Ishikawa (cell line): Measurements from ENCODE around the gene ZBTB7C.

Source experiments
- CEBPB ChIP-seq: IDR thresholded peaks from 2 replicates; pipeline ENCODE4 v1.6.1; 2012
- CREB1 ChIP-seq: IDR thresholded peaks from 2 replicates; pipeline ENCODE4 v1.6.1; 2012; ENCODE audit warnings: low read depth
- EGR1 ChIP-seq: IDR thresholded peaks from 2 replicates; pipeline ENCODE4 v1.6.1; 2012
- EP300 ChIP-seq: IDR thresholded peaks from 2 replicates; pipeline ENCODE4 v1.6.1; 2012; ENCODE audit warnings: borderline replicate concordance
- FOXM1 ChIP-seq: IDR thresholded peaks from 2 replicates; pipeline ENCODE4 v1.6.1; 2012; ENCODE audit warnings: low read depth, borderline replicate concordance
- MAX ChIP-seq: IDR thresholded peaks from 2 replicates; pipeline ENCODE4 v1.6.1; 2012
- NFIC ChIP-seq: IDR thresholded peaks from 2 replicates; pipeline ENCODE4 v1.6.1; 2012
- RAD21 ChIP-seq: IDR thresholded peaks from 2 replicates; pipeline ENCODE4 v1.6.1; 2012; ENCODE audit warnings: low read depth
- REST ChIP-seq: IDR thresholded peaks from 2 replicates; pipeline ENCODE4 v1.6.1; 2012; ENCODE audit warnings: low read depth, mild to moderate bottlenecking
- TAF1 ChIP-seq: IDR thresholded peaks from 2 replicates; pipeline ENCODE4 v1.6.1; 2012; ENCODE audit warnings: low read depth, mild to moderate bottlenecking
- TCF12 ChIP-seq: IDR thresholded peaks from 2 replicates; pipeline ENCODE4 v1.6.1; 2012; ENCODE audit warnings: low read depth
- TEAD4 ChIP-seq: IDR thresholded peaks from 2 replicates; pipeline ENCODE4 v1.6.1; 2012
- USF1 ChIP-seq: IDR thresholded peaks from 2 replicates; pipeline ENCODE4 v1.6.1; 2012
- YY1 ChIP-seq: IDR thresholded peaks from 2 replicates; pipeline ENCODE4 v1.6.1; 2012; ENCODE audit warnings: low read depth
- ZBTB7A ChIP-seq: IDR thresholded peaks from 2 replicates; pipeline ENCODE4 v1.6.1; 2012; ENCODE audit warnings: low read depth

Gene ZBTB7C

GRCh38 chr18:48441405-48441881 is 32.3 kb upstream of the ZBTB7C start:
- TF ChIP-seq YY1 (no peak), TEAD4 (no peak), TAF1 (no peak)

- TF ChIP-seq USF1 (no peak), RAD21 (no peak), EGR1 (no peak), CREB1 (no peak), NFIC (no peak), EP300 (no peak), CEBPB (no peak), TEAD4 (no peak), YY1 (no peak), ZBTB7A (no peak), TAF1 (no peak), MAX (no peak), FOXM1 (no peak), REST (no peak), TCF12 (no peak)
Measured at GRCh38 chr18:48440924-48441323, 31.7 kb upstream of the ZBTB7C start.

- TF ChIP-seq TCF12 (no peak), NFIC (no peak), CEBPB (no peak), FOXM1 (no peak), ZBTB7A (no peak), RAD21 (no peak), YY1 (no peak), REST (no peak)
Measured at GRCh38 chr18:48436907-48437306, 27.7 kb upstream of the ZBTB7C start.

GRCh38 chr18:48433541-48433940 is 24.4 kb upstream of the ZBTB7C start:
- TF ChIP-seq MAX (no peak), YY1 (no peak), RAD21 (no peak), ZBTB7A (no peak), NFIC (no peak), EGR1 (no peak), REST (no peak), USF1 (no peak), CEBPB (no peak), FOXM1 (no peak), TEAD4 (no peak)

- TF ChIP-seq EGR1 (no peak), TEAD4 (no peak)
Measured at GRCh38 chr18:48430150-48430549, 21.0 kb upstream of the ZBTB7C start.
